ENCODE results near the gene DOK7.

Gene DOK7

GRCh38 chr4:3427706-3428446, 35.2 kb upstream of the DOK7 start:
- no peak for DNase-seq (ENCODE audit: low read depth)

GRCh38 chr4:3429651-3430050, 33.5 kb upstream of the DOK7 start:
- no peak for DNase-seq (ENCODE audit: low read depth)

- DNase-seq (ENCODE audit: low read depth), result no peak
Observed at GRCh38 chr4:3430524-3430923, 32.6 kb upstream of the DOK7 start.

GRCh38 chr4:3431446-3431993, 31.6 kb upstream of the DOK7 start:
- no peak for DNase-seq (ENCODE audit: low read depth)

GRCh38 chr4:3432381-3432790, 30.7 kb upstream of the DOK7 start:
- DNase-seq (ENCODE audit: low read depth), result no peak

GRCh38 chr4:3433138-3433869, 29.8 kb upstream of the DOK7 start:
- no peak for DNase-seq (ENCODE audit: low read depth)

GRCh38 chr4:3434881-3435685, 28.0 kb upstream of the DOK7 start:
- no peak for DNase-seq (ENCODE audit: low read depth)

GRCh38 chr4:3435686-3435956, 27.5 kb upstream of the DOK7 start:
- no peak for DNase-seq (ENCODE audit: low read depth)

GRCh38 chr4:3436048-3436797, 26.9 kb upstream of the DOK7 start:
- no peak for DNase-seq (ENCODE audit: low read depth)

GRCh38 chr4:3436798-3437581, 26.1 kb upstream of the DOK7 start:
- no peak for DNase-seq (ENCODE audit: low read depth)

- DNase-seq (ENCODE audit: low read depth), result no peak
Observed at GRCh38 chr4:3437582-3437936, 25.5 kb upstream of the DOK7 start.

GRCh38 chr4:3437998-3438846, 24.9 kb upstream of the DOK7 start:
- DNase-seq (ENCODE audit: low read depth), result no peak

GRCh38 chr4:3438847-3439180, 24.3 kb upstream of the DOK7 start:
- no peak for DNase-seq (ENCODE audit: low read depth)

- DNase-seq (ENCODE audit: low read depth), result no peak
Observed at GRCh38 chr4:3439391-3439790, 23.7 kb upstream of the DOK7 start.

- no peak for DNase-seq (ENCODE audit: low read depth)
Observed at GRCh38 chr4:3440011-3440410, 23.1 kb upstream of the DOK7 start.

GRCh38 chr4:3440979-3441500, 22.1 kb upstream of the DOK7 start:
- DNase-seq (ENCODE audit: low read depth), result no peak

- DNase-seq (ENCODE audit: low read depth), result no peak
Observed at GRCh38 chr4:3441501-3442459, 21.3 kb upstream of the DOK7 start, which contains the start of gene HGFAC. HGFAC (plus strand) TSS chr4:3441968; CDS start chr4:3442002, 34 bp downstream.

- no peak for DNase-seq (ENCODE audit: low read depth)
Observed at GRCh38 chr4:3442460-3442958, 20.6 kb upstream of the DOK7 start.

Data from CMK (cell line).